ENCODE results near the gene RAMAC. TPM values are rescaled to one million over a fixed set of nuclear protein-coding genes. Genes with fewer than 3 reads are reported as not detected.

RAMAC gene
- total and polyA plus RNA-seq, 11 donors = 11.0 to 25.5 (median 14.9) TPM

GRCh38 chr15:82970696-82971095 lies 15.3 kb upstream of the RAMAC start:
- no peak overlapping the region for H3K4me3 ChIP-seq
- peak; percentile 29 to 61 (median 50) for ATAC-seq

DNA sequence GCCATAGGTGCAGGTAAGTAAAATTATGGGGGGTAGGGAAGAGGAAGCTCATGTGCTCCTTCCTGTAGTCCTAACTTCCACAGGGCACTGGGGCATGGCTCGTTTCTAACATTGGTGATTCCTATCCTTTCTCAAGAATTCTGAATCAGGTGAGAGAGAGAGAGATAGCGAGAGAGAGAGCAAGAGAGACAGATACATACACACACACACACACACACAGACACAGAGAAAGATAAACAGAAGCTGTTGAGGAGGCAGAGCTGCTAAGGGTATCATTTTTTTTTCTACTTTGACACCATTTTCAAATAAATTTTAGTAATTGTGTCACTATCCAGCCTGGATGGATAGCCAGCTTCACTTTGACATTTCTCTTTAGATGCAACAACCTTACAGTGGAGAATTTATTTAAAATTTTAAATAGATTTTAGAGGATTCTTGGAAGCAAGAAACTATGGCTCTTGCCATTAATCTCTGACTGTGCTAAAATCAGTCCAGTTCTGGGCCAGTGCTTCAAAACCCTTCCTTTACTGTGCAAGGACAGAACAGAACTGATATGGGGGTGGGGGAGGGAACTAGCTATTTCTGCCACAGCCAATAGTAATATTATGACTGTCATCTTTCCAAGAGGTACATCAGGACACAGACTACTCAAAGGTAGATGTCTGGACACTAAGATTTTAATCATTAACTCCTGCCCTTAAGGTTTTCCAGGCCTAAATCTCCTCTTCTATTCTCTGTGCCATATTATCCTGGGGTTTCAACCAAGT lies 14.6 kb upstream of the RAMAC start:
- ATAC-seq (peak; percentile 24 to 54 (median 35)), DNase-seq (no peak)
- H3K9me3 ChIP-seq = no peaks in the 10 kb centered on the region
- H3K36me3 ChIP-seq = no peaks in the 10 kb centered on the region
- H3K4me3 ChIP-seq = no peak overlapping the region
- no peaks in the 10 kb centered on the region for H3K27me3 ChIP-seq
- 56 to 69% (median 56%) methylated on average over 2 of the region's 2 CpGs for WGBS, 4 donors
- H3K4me1 ChIP-seq = peaks cover 0 to 19% (median 9%) of the 10 kb centered on the region in 12 donors
- H3K27ac ChIP-seq = peak overlapping the region in 8 of 12 donors; percentile 2 to 68 (median 22)
- no peak for TF ChIP-seq POLR2A (IDR thresholded peaks at IDR 0.05)
- TF ChIP-seq, protein P1, sequence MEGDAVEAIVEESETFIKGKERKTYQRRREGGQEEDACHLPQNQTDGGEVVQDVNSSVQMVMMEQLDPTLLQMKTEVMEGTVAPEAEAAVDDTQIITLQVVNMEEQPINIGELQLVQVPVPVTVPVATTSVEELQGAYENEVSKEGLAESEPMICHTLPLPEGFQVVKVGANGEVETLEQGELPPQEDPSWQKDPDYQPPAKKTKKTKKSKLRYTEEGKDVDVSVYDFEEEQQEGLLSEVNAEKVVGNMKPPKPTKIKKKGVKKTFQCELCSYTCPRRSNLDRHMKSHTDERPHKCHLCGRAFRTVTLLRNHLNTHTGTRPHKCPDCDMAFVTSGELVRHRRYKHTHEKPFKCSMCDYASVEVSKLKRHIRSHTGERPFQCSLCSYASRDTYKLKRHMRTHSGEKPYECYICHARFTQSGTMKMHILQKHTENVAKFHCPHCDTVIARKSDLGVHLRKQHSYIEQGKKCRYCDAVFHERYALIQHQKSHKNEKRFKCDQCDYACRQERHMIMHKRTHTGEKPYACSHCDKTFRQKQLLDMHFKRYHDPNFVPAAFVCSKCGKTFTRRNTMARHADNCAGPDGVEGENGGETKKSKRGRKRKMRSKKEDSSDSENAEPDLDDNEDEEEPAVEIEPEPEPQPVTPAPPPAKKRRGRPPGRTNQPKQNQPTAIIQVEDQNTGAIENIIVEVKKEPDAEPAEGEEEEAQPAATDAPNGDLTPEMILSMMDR (IDR thresholded peaks at IDR 0.05) = no peak
- intact Hi-C loops (cut with DNase I) = no loop called here

More at GRCh38 chr15:82970696-82971095, 15.3 kb upstream of the RAMAC start:
- H3K4me1 ChIP-seq = peaks cover 0 to 19% (median 9%) of the 10 kb centered on the region in 12 donors
- no peaks in the 10 kb centered on the region for H3K27me3 ChIP-seq
- peak overlapping the region in 8 of 12 donors; percentile 17 to 68 (median 30) for H3K27ac ChIP-seq
- intact Hi-C loops (cut with DNase I) = no loop called here
- H3K9me3 ChIP-seq = no peaks in the 10 kb centered on the region
- 17 to 32% (median 26%) methylated on average over 1 of the region's 1 CpG for WGBS, 4 donors
- TF ChIP-seq, protein P1 (IDR thresholded peaks at IDR 0.05) = no peak
- no peak for TF ChIP-seq POLR2A (IDR thresholded peaks at IDR 0.05)
- DNase-seq = no peak
- no peaks in the 10 kb centered on the region for H3K36me3 ChIP-seq

GRCh38 chr15:82972990-82973389 lies 13.0 kb upstream of the RAMAC start:
- TF ChIP-seq POLR2A (IDR thresholded peaks at IDR 0.05) = no peak
- TF ChIP-seq, protein P1 (IDR thresholded peaks at IDR 0.05) = no peak
- DNase-seq = no peak
- H3K4me3 ChIP-seq = no peak overlapping the region
- 30 to 63% (median 57%) methylated on average over 1 of the region's 1 CpG for WGBS, 4 donors
- H3K4me1 ChIP-seq = peaks cover 0 to 19% (median 9%) of the 10 kb centered on the region in 12 donors
- H3K36me3 ChIP-seq = no peaks in the 10 kb centered on the region
- intact Hi-C loops (cut with DNase I) = no loop called here
- no peaks in the 10 kb centered on the region for H3K27me3 ChIP-seq
- H3K9me3 ChIP-seq = no peaks in the 10 kb centered on the region
- H3K27ac ChIP-seq = no peak overlapping the region
- ATAC-seq = no peak

- no peak overlapping the region for H3K27ac ChIP-seq
- DNase-seq (no peak), ATAC-seq (no peak)
- peaks cover 0 to under 1% (median 0%) of the 10 kb centered on the region in 12 donors for H3K4me1 ChIP-seq
- H3K4me3 ChIP-seq = no peak overlapping the region
- H3K9me3 ChIP-seq = no peaks in the 10 kb centered on the region
- intact Hi-C loops (cut with DNase I) = no loop called here
- 65 to 79% (median 75%) methylated on average over 1 of the region's 1 CpG for WGBS, 4 donors
- TF ChIP-seq, protein P1 (IDR thresholded peaks at IDR 0.05) = no peak
- no peak for TF ChIP-seq POLR2A (IDR thresholded peaks at IDR 0.05)
- H3K36me3 ChIP-seq = no peaks in the 10 kb centered on the region
- H3K27me3 ChIP-seq = no peaks in the 10 kb centered on the region
Observed at GRCh38 chr15:82977076-82977475, 8.9 kb upstream of the RAMAC start.
